HG03108 (cell line): ENCODE data around the gene HOMEZ.
"Not testable (repeated sequence)": the region's sequence is repeated elsewhere in the genome, so short reads cannot be mapped to it uniquely, and the experiment has no call there.

ENCODE experiments used
- ATAC-seq: cut with Tn5 transposase; IDR thresholded peaks from one replicate; pipeline ENCODE4 v1.9.1; 2021; ENCODE audit warnings: moderate library complexity; ENCODE audit not compliant: unreplicated experiment

Gene HOMEZ

GRCh38 chr14:23232241-23232808 lies 53.6 kb downstream of the HOMEZ start:
- ATAC-seq = not testable (repeated sequence)

GRCh38 chr14:23228812-23229211 lies 57.1 kb downstream of the HOMEZ start:
- ATAC-seq = no peak

GRCh38 chr14:23227566-23227965 lies 58.4 kb downstream of the HOMEZ start:
- no peak for ATAC-seq

- not testable (repeated sequence) for ATAC-seq
Observed at GRCh38 chr14:23224958-23225357, 61.0 kb downstream of the HOMEZ start.
